ENCODE data around the gene KCNJ12. TPM values are rescaled to one million over a fixed set of nuclear protein-coding genes. Genes with fewer than 3 reads are reported as not detected.

Gene KCNJ12
- total RNA-seq, 4 donors from 2014 or later: 0.84 to 2.4 (median 1.7) TPM

DNA sequence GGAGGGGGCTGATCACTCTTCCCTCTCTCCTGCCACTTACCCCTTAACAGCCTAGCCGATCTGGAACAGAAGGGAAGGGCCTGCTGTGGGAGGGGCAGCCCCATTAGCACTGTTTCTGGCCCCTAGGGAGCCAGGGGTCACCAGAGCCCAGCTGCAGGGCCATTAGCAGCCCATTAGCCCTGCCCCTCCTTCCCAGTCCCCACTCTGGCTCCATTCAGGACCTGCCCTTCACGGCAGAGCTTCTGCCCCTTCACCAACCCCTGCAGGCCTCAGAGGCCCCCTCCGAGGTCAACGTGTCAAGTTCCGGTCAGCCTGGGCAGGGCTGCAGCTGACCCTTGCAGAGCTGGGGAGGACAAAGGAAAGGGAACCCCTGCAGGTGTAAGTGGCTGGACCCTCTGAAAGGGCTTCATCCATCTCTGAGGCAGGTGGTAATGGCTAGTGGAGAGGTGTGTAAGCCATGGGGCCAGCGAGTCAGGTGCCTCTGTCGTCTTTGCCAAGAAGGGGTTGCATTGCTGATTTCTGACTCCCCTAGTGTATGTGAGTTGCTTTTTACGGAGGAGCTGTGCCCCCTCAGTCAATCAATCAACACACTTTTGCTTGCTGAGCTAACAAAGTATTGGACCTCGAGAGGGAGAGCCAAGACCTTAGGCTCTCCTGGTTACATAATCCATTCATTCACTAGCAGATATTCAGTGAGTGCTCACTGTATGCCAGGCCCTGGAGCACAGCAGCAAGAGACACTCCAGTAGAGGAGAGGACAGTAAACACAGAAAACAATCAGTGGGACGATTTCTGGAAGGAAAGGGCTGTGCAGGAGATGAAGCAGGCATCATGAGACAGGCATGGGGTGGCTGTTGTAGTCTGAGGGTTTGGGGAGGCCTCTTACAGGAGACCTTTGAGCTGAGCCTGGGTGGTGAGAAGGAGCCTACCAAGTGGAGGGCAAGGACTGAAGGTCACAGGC is 18.2 kb upstream of the KCNJ12 start:
- no peaks in the 10 kb centered on the region for H3K36me3 ChIP-seq
- H3K4me3 ChIP-seq: no peak overlapping the region
- TF ChIP-seq POLR2A (IDR thresholded peaks at IDR 0.05) (no peak), EP300 (IDR thresholded peaks at IDR 0.05) (no peak)
- TF ChIP-seq, protein P1, sequence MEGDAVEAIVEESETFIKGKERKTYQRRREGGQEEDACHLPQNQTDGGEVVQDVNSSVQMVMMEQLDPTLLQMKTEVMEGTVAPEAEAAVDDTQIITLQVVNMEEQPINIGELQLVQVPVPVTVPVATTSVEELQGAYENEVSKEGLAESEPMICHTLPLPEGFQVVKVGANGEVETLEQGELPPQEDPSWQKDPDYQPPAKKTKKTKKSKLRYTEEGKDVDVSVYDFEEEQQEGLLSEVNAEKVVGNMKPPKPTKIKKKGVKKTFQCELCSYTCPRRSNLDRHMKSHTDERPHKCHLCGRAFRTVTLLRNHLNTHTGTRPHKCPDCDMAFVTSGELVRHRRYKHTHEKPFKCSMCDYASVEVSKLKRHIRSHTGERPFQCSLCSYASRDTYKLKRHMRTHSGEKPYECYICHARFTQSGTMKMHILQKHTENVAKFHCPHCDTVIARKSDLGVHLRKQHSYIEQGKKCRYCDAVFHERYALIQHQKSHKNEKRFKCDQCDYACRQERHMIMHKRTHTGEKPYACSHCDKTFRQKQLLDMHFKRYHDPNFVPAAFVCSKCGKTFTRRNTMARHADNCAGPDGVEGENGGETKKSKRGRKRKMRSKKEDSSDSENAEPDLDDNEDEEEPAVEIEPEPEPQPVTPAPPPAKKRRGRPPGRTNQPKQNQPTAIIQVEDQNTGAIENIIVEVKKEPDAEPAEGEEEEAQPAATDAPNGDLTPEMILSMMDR (IDR thresholded peaks at IDR 0.05): no peak
- DNase-seq (ENCODE audit: low spot score in 2 of 2): no peak
- H3K27me3 ChIP-seq: no peaks in the 10 kb centered on the region
- H3K4me1 ChIP-seq: peaks cover 0 to 27% (median 3%) of the 10 kb centered on the region in 4 donors
- H3K9me3 ChIP-seq: no peaks in the 10 kb centered on the region
- 51 to 52% methylated on average over 9 of the region's 10 CpGs for WGBS, 2 donors
- H3K27ac ChIP-seq: peak overlapping the region in 1 of 4 donors; percentile 24

DNA sequence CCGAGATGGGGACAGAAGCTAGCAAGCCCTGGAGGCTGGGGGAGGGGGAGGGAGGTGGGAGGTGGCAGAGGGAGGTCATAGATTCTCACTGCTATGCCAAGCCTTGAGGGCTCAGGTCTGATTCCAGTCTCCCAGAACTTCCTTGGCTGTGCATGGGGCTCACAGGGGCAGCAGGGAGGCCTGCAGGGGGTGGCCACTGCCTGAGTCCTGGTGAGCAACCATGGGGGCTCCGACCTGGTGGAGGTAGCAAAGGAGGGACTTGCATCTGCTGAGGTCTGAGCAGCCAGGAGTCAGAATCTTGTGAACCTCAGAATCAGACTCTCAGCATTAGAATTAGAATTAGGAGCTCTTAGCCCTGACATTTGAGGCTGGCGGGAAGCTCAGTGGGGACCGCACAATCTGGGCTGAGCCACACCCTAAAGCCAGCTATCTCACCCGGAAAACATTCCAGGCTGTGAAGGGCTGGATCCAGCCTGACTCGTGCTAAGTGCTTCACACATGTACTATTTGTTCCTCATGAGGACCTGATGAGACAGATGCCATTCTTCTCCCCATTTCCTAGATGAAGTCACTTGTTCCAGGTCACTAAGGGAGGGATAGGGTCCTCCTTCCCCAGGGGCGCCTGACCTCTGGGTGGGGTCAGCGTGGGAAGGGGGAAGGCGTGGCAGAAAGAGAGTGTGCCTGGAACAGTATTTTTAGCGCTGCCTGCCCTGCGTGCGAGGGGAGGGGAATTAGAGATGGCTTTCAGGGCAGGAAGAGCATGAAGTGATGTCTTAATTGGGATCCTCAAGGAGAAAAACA is 17.3 kb upstream of the KCNJ12 start:
- no peaks in the 10 kb centered on the region for H3K27me3 ChIP-seq
- WGBS, 2 donors: 47 to 51% methylated on average over 12 of the region's 12 CpGs
- TF ChIP-seq POLR2A (IDR thresholded peaks at IDR 0.05) (no peak), EP300 (IDR thresholded peaks at IDR 0.05) (no peak)
- TF ChIP-seq, protein P1 (IDR thresholded peaks at IDR 0.05): no peak
- H3K4me1 ChIP-seq: peaks cover 0 to 27% (median 3%) of the 10 kb centered on the region in 4 donors
- no peaks in the 10 kb centered on the region for H3K9me3 ChIP-seq
- no peak for DNase-seq (ENCODE audit: low spot score in 2 of 2)
- no peaks in the 10 kb centered on the region for H3K36me3 ChIP-seq
- no peak overlapping the region for H3K4me3 ChIP-seq
- peak overlapping the region in 1 of 4 donors; percentile 24 for H3K27ac ChIP-seq

DNA sequence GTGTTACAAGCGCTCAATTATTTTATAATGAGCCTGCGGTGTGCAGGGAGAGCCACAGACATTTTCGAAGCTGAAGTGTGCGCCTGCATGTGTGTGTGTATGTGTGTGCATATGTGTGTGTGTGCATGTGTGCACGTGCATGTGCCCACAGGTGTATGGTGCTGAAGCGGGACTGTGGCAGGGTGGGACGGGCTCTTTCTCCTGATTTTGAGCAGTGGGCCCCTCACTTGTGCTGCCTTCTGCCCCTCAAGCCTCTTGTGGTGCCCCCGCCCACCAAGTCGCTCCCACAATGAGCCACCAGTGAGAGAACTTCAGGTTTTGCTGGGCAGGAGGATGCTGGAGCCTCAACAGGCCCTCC is 16.7 kb upstream of the KCNJ12 start:
- Histone ChIP-seq H3K4me3 (no peak overlapping the region), H3K27ac (no peak overlapping the region), H3K4me1 (peaks cover 0 to 27% (median 3%) of the 10 kb centered on the region in 4 donors), H3K36me3 (no peaks in the 10 kb centered on the region), H3K27me3 (no peaks in the 10 kb centered on the region), H3K9me3 (no peaks in the 10 kb centered on the region)
- TF ChIP-seq POLR2A (IDR thresholded peaks at IDR 0.05) (no peak), EP300 (IDR thresholded peaks at IDR 0.05) (no peak)
- TF ChIP-seq, protein P1 (IDR thresholded peaks at IDR 0.05): no peak
- DNase-seq (ENCODE audit: low spot score in 2 of 2): no peak
- 78 to 86% methylated on average over 9 of the region's 9 CpGs for WGBS, 2 donors

DNA sequence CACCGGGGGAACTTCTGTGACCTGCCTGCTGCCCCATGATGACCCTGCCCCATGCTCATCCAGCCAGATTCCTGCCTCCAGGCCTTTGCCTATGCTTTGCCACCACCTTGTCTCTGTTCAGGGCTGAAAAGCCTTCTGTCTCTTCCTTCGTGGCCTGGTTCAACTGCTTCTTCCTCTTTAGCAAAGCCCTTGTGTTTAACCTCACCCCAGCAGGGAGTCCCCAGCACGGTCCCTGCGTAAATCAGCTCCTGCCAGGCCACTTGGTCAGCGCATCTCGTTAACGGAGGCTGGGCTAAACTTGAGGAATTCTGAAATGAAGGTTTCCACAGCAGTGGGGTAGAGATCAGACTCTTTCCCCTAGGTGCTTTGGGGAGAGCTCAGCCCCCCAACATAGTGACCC is 16.1 kb upstream of the KCNJ12 start:
- H3K27ac ChIP-seq: no peak overlapping the region
- H3K4me3 ChIP-seq: no peak overlapping the region
- H3K9me3 ChIP-seq: no peaks in the 10 kb centered on the region
- TF ChIP-seq POLR2A (IDR thresholded peaks at IDR 0.05) (no peak), EP300 (IDR thresholded peaks at IDR 0.05) (no peak)
- TF ChIP-seq, protein P1 (IDR thresholded peaks at IDR 0.05): no peak
- DNase-seq (ENCODE audit: low spot score in 2 of 2): no peak
- no peaks in the 10 kb centered on the region for H3K36me3 ChIP-seq
- WGBS, 2 donors: 50 to 65% methylated on average over 7 of the region's 7 CpGs
- H3K4me1 ChIP-seq: peaks cover 0 to 27% (median 3%) of the 10 kb centered on the region in 4 donors
- H3K27me3 ChIP-seq: no peaks in the 10 kb centered on the region
